EH (cell line): ENCODE data around the gene MYO1E.

Experiments used
- DNase-seq: peaks from one replicate; pipeline ENCODE4 v3.0.0-alpha.2; 2015; ENCODE audit warnings: low read depth

Gene MYO1E

GRCh38 chr15:59191855-59192237 is 180.8 kb downstream of the MYO1E start:
- peak; percentile 97 for DNase-seq

GRCh38 chr15:59190291-59190690 is 182.4 kb downstream of the MYO1E start:
- DNase-seq, result peak; percentile 40

- no peak for DNase-seq
Measured at GRCh38 chr15:59189241-59189640, 183.4 kb downstream of the MYO1E start.

- peak; percentile 52 for DNase-seq
Measured at GRCh38 chr15:59186501-59186900, 186.2 kb downstream of the MYO1E start.

GRCh38 chr15:59185725-59186124 is 186.9 kb downstream of the MYO1E start:
- DNase-seq, result no peak

- DNase-seq, result peak; percentile 84
Measured at GRCh38 chr15:59180945-59181600, 191.6 kb downstream of the MYO1E start.

GRCh38 chr15:59179717-59180116 is 193.0 kb downstream of the MYO1E start:
- no peak for DNase-seq

GRCh38 chr15:59178151-59178695 is 194.4 kb downstream of the MYO1E start:
- no peak for DNase-seq

GRCh38 chr15:59177317-59177660 is 195.4 kb downstream of the MYO1E start:
- DNase-seq, result no peak

- peak; percentile 44 for DNase-seq
Measured at GRCh38 chr15:59176653-59177316, 195.9 kb downstream of the MYO1E start.

GRCh38 chr15:59174835-59175831 is 197.5 kb downstream of the MYO1E start:
- peak; percentile 68 for DNase-seq

- DNase-seq, result no peak
Measured at GRCh38 chr15:59174151-59174834, 198.4 kb downstream of the MYO1E start.

- no peak for DNase-seq
Measured at GRCh38 chr15:59173194-59173593, 199.5 kb downstream of the MYO1E start.

GRCh38 chr15:59172289-59172901 is 200.3 kb downstream of the MYO1E start:
- no peak for DNase-seq

- DNase-seq, result no peak
Measured at GRCh38 chr15:59171067-59171397, 201.6 kb downstream of the MYO1E start.

- peak; percentile 93 for DNase-seq
Measured at GRCh38 chr15:59170295-59171066, 202.2 kb downstream of the MYO1E start.

- DNase-seq, result peak; percentile 88
Measured at GRCh38 chr15:59169251-59169708, 203.4 kb downstream of the MYO1E start.

- DNase-seq, result peak; percentile 77
Measured at GRCh38 chr15:59168536-59168935, 204.1 kb downstream of the MYO1E start.

- no peak for DNase-seq
Measured at GRCh38 chr15:59166601-59167265, 205.9 kb downstream of the MYO1E start.

- no peak for DNase-seq
Measured at GRCh38 chr15:59166166-59166565, 206.5 kb downstream of the MYO1E start.
